Neural cell (in vitro differentiated cells): ENCODE results near the gene MSH3. TPM values are rescaled to one million over a fixed set of nuclear protein-coding genes. Genes with fewer than 3 reads are reported as not detected.

Experiments
- H2AFZ ChIP-seq: fragments of 200-600, 300-800 bp; sonication (generic), shearing (Covaris generic); 2 replicates; pipeline ENCODE4 v1.6.0; 2014; ENCODE audit warnings: low read depth, mild to moderate bottlenecking, antibody characterized with exemption, low read length, moderate library complexity
- H3F3A ChIP-seq: fragments of 200-600 bp; shearing (Covaris generic); 2 replicates; pipeline ENCODE4 v1.6.1; 2016; ENCODE audit warnings: mild to moderate bottlenecking, moderate library complexity, mixed read lengths, antibody characterized with exemption, low read length; ENCODE audit not compliant: insufficient read depth, poor library complexity, severe bottlenecking
- H3K27ac ChIP-seq: fragments of 200-600, 300-800 bp; sonication (generic), shearing (Covaris generic); 2 replicates; pipeline ENCODE4 v1.5.1; 2014; ENCODE audit warnings: mild to moderate bottlenecking, low read length, moderate library complexity
- H3K27me3 ChIP-seq: fragments of 300-800, 200-600 bp; sonication (generic), shearing (Covaris generic); 2 replicates; pipeline ENCODE4 v1.6.0; 2014; ENCODE audit warnings: mild to moderate bottlenecking, low read depth, low read length, moderate library complexity; ENCODE audit not compliant: insufficient read depth
- H3K36me3 ChIP-seq: fragments of 300-800, 200-600 bp; sonication (generic), shearing (Covaris generic); 2 replicates; pipeline ENCODE4 v1.5.1; 2014; ENCODE audit warnings: mild to moderate bottlenecking, antibody characterized with exemption, low read length, moderate library complexity; ENCODE audit not compliant: insufficient read depth
- H3K4me2 ChIP-seq: fragments of 300-800, 200-600 bp; sonication (generic), shearing (Covaris generic); 2 replicates; pipeline ENCODE4 v1.6.0; 2014; ENCODE audit warnings: mild to moderate bottlenecking, low read length
- H3K4me3 ChIP-seq: fragments of 300-800, 200-600 bp; sonication (generic), shearing (Covaris generic); 2 replicates; pipeline ENCODE4 v1.5.1; 2014; ENCODE audit warnings: mild to moderate bottlenecking, low read length, moderate library complexity
- H3K79me2 ChIP-seq: fragments of 200-600 bp; shearing (Covaris generic); replicated peaks from 2 replicates; pipeline ENCODE4 v1.6.0; 2014; ENCODE audit warnings: mild to moderate bottlenecking, low read length, moderate library complexity; ENCODE audit not compliant: insufficient read depth
- H3K9ac ChIP-seq: fragments of 300-800, 200-600 bp; sonication (generic), shearing (Covaris generic); 2 replicates; pipeline ENCODE4 v1.6.1; 2016; ENCODE audit warnings: mild to moderate bottlenecking, low read length, mixed read lengths
- H3K9me2 ChIP-seq: fragments of 200-600 bp; shearing (Covaris generic); 2 replicates; pipeline ENCODE4 v1.6.1; 2016; ENCODE audit warnings: mild to moderate bottlenecking, low read length, mixed read lengths; ENCODE audit not compliant: insufficient read depth
- H3K9me3 ChIP-seq: fragments of 200-600, 300-800 bp; sonication (generic), shearing (Covaris generic); 2 replicates; pipeline ENCODE4 v1.6.1; 2016; ENCODE audit warnings: mild to moderate bottlenecking, mixed run types, low read length, moderate library complexity, mixed read lengths
- H4K20me1 ChIP-seq: fragments of 200-600 bp; shearing (Covaris generic); 2 replicates; pipeline ENCODE4 v1.6.1; 2016; ENCODE audit warnings: mild to moderate bottlenecking, mixed run types; ENCODE audit not compliant: insufficient read depth
- EP300 ChIP-seq: fragments of 450-650 bp; conservative IDR thresholded peaks from 2 replicates; pipeline ENCODE4 v1.6.1; 2014; ENCODE audit warnings: antibody characterized with exemption, mild to moderate bottlenecking, moderate library complexity; ENCODE audit not compliant: poor library complexity, severe bottlenecking
- EZH2 ChIP-seq: fragments of 200-600, 300-800 bp; shearing (Covaris generic), sonication (generic); IDR thresholded peaks from 2 replicates; pipeline ENCODE4 v1.6.1; 2014; ENCODE audit warnings: antibody characterized with exemption, low read length, borderline replicate concordance, mild to moderate bottlenecking; ENCODE audit not compliant: insufficient read depth, poor library complexity, severe bottlenecking
- MXI1 ChIP-seq: fragments of 450-650 bp; conservative IDR thresholded peaks from 2 replicates; pipeline ENCODE4 v1.6.1; 2014; ENCODE audit warnings: antibody characterized with exemption, mild to moderate bottlenecking; ENCODE audit not compliant: poor library complexity, severe bottlenecking
- POLR2AphosphoS5 ChIP-seq: IDR thresholded peaks from 2 replicates; pipeline ENCODE4 v1.6.1; 2012
- RAD21 ChIP-seq: fragments of 450-650 bp; conservative IDR thresholded peaks from 2 replicates; pipeline ENCODE4 v1.6.1; 2014; ENCODE audit warnings: antibody characterized with exemption, mild to moderate bottlenecking, moderate library complexity
- SMC3 ChIP-seq: fragments of 450-650 bp; conservative IDR thresholded peaks from 2 replicates; pipeline ENCODE4 v1.6.1; 2014; ENCODE audit warnings: antibody characterized with exemption, mild to moderate bottlenecking, moderate library complexity; ENCODE audit not compliant: poor library complexity
- TAF1 ChIP-seq: IDR thresholded peaks from 2 replicates; pipeline ENCODE4 v1.6.1; 2012; ENCODE audit warnings: low read depth
- polyA plus RNA-seq: library from polyadenylated mRNA; depleted of rRNA; stranded (reverse); fragments of >200 nt; gene quantifications from 2 replicates; pipeline ENCODE4 v1.2.3, GENCODE V29; 2014
- TF ChIP-seq, protein P1 (sequence below): fragments of 450-650 bp; IDR thresholded peaks from 2 replicates; pipeline ENCODE4 v1.5.1; 2014; ENCODE audit warnings: antibody characterized with exemption, mild to moderate bottlenecking, moderate library complexity; ENCODE audit not compliant: poor library complexity, severe bottlenecking
- TF ChIP-seq, protein P2 (sequence below): IDR thresholded peaks from 2 replicates; pipeline ENCODE4 v1.6.1; 2012; ENCODE audit warnings: borderline replicate concordance

MSH3 gene
- polyA plus RNA-seq, 1 donor from 2014 or later = 9.8 TPM

DNA sequence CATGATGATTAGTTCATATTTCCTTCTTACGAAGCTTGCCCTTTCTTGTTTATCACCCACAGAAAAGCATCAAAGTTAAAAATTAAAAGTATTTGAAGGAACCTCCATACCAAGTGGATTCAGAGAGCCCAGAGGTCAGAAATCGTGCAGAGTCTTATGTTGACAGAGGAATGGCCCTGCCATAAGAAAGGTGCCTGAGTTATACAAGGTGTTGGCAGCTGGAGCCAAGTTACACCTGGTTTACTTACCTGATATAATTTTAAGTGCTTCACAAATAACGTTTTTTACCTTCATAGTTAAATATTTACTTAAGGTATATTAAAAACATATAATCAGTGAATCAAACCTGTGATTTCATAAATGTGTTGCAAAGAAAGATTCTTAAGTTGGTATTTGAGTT lies 42.6 kb downstream of the MSH3 start:
- no peak overlapping the region for H2AFZ ChIP-seq
- H3K4me3 ChIP-seq = no peak overlapping the region
- H3K79me2 ChIP-seq = no peaks in the 10 kb centered on the region
- no peaks in the 10 kb centered on the region for H3K27me3 ChIP-seq
- H3F3A ChIP-seq = no peaks in the 10 kb centered on the region
- no peaks in the 10 kb centered on the region for H3K36me3 ChIP-seq
- H3K9me3 ChIP-seq = no peaks in the 10 kb centered on the region
- no peak overlapping the region for H3K27ac ChIP-seq
- H3K9ac ChIP-seq = no peak overlapping the region
- no peaks in the 10 kb centered on the region for H4K20me1 ChIP-seq
- TF ChIP-seq TAF1 (no peak), SMC3 (no peak), EP300 (no peak), RAD21 (no peak)
- TF ChIP-seq, protein P1, sequence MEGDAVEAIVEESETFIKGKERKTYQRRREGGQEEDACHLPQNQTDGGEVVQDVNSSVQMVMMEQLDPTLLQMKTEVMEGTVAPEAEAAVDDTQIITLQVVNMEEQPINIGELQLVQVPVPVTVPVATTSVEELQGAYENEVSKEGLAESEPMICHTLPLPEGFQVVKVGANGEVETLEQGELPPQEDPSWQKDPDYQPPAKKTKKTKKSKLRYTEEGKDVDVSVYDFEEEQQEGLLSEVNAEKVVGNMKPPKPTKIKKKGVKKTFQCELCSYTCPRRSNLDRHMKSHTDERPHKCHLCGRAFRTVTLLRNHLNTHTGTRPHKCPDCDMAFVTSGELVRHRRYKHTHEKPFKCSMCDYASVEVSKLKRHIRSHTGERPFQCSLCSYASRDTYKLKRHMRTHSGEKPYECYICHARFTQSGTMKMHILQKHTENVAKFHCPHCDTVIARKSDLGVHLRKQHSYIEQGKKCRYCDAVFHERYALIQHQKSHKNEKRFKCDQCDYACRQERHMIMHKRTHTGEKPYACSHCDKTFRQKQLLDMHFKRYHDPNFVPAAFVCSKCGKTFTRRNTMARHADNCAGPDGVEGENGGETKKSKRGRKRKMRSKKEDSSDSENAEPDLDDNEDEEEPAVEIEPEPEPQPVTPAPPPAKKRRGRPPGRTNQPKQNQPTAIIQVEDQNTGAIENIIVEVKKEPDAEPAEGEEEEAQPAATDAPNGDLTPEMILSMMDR = no peak
- H3K4me2 ChIP-seq = no peak overlapping the region
- H3K9me2 ChIP-seq = no peaks in the 10 kb centered on the region

DNA sequence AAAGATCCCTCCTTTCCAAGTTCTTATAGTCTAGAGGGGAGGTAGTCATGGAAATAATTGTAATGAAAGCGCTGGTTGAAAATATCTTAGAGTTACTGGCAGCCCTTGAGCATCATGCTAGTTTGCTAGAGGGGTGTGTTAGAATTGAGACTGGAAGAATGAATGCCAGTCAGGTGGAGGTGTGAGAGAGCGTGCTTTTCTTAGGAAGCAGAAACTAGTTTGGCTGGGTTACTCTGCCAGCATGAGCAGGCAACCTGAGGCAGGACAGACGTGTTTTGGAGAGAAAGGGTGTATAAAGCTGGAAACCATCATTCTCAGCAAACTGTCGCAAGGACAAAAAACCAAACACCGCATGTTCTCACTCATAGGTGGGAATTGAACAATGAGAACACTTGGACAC lies 43.9 kb downstream of the MSH3 start:
- Histone ChIP-seq H3K4me2 (no peak overlapping the region), H3K9me2 (no peaks in the 10 kb centered on the region), H3F3A (no peaks in the 10 kb centered on the region), H4K20me1 (no peaks in the 10 kb centered on the region), H3K4me3 (no peak overlapping the region), H3K9me3 (no peaks in the 10 kb centered on the region), H3K79me2 (no peaks in the 10 kb centered on the region), H2AFZ (no peak overlapping the region), H3K9ac (no peak overlapping the region), H3K27ac (no peak overlapping the region), H3K36me3 (no peaks in the 10 kb centered on the region), H3K27me3 (no peaks in the 10 kb centered on the region)
- TF ChIP-seq RAD21 (no peak), POLR2AphosphoS5 (no peak)
- TF ChIP-seq, protein P1 = no peak

DNA sequence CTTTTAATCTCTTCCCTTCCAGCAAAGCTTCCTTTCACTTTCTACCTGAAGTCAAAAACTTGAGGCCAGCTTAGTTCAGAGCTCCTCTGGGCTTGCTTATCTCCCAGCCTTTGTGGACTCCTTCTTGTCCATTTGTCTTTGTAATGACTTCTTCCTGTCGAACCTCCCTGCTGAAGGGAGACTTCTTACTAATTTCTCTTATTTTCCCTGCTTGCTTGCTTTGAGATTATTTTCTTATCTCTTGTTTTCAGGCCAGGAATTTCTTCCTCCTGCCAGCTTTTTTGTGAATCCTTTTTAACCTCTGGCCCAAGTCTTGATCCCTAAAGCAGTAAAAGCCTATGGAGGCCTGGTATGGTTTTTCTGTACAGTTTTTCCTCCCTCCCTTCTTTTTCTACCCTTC lies 47.1 kb downstream of the MSH3 start:
- no peak overlapping the region for H3K9ac ChIP-seq
- H3K27me3 ChIP-seq = no peaks in the 10 kb centered on the region
- no peaks in the 10 kb centered on the region for H3F3A ChIP-seq
- no peak overlapping the region for H3K4me3 ChIP-seq
- H2AFZ ChIP-seq = no peak overlapping the region
- H3K36me3 ChIP-seq = no peaks in the 10 kb centered on the region
- H4K20me1 ChIP-seq = no peaks in the 10 kb centered on the region
- TF ChIP-seq EZH2 = no peak
- TF ChIP-seq, protein P2, sequence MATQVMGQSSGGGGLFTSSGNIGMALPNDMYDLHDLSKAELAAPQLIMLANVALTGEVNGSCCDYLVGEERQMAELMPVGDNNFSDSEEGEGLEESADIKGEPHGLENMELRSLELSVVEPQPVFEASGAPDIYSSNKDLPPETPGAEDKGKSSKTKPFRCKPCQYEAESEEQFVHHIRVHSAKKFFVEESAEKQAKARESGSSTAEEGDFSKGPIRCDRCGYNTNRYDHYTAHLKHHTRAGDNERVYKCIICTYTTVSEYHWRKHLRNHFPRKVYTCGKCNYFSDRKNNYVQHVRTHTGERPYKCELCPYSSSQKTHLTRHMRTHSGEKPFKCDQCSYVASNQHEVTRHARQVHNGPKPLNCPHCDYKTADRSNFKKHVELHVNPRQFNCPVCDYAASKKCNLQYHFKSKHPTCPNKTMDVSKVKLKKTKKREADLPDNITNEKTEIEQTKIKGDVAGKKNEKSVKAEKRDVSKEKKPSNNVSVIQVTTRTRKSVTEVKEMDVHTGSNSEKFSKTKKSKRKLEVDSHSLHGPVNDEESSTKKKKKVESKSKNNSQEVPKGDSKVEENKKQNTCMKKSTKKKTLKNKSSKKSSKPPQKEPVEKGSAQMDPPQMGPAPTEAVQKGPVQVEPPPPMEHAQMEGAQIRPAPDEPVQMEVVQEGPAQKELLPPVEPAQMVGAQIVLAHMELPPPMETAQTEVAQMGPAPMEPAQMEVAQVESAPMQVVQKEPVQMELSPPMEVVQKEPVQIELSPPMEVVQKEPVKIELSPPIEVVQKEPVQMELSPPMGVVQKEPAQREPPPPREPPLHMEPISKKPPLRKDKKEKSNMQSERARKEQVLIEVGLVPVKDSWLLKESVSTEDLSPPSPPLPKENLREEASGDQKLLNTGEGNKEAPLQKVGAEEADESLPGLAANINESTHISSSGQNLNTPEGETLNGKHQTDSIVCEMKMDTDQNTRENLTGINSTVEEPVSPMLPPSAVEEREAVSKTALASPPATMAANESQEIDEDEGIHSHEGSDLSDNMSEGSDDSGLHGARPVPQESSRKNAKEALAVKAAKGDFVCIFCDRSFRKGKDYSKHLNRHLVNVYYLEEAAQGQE = no peak
- no peak for TF ChIP-seq SMC3
- no peak for TF ChIP-seq MXI1
- TF ChIP-seq, protein P1 = no peak
- no peak for TF ChIP-seq POLR2AphosphoS5
- no peaks in the 10 kb centered on the region for H3K79me2 ChIP-seq
- H3K9me3 ChIP-seq = no peaks in the 10 kb centered on the region
- no peak overlapping the region for H3K27ac ChIP-seq
- no peaks in the 10 kb centered on the region for H3K9me2 ChIP-seq
- no peak overlapping the region for H3K4me2 ChIP-seq
